HuH-7.5 (cell line): ENCODE measurements around the gene UBE2K.
"Not testable (repeated sequence)": the region's sequence is repeated elsewhere in the genome, so short reads cannot be mapped to it uniquely, and the experiment has no call there.

Experiments used
- DNase-seq: peaks from one replicate; pipeline ENCODE4 v3.0.0; 2011; ENCODE audit warnings: low spot score

Gene UBE2K

GRCh38 chr4:39730072-39730471, 32.1 kb downstream of the UBE2K start:
- DNase-seq, result no peak

GRCh38 chr4:39731908-39732307, 34.0 kb downstream of the UBE2K start:
- no peak for DNase-seq

GRCh38 chr4:39732728-39733127, 34.8 kb downstream of the UBE2K start:
- no peak for DNase-seq

- not testable (repeated sequence) for DNase-seq
Observed at GRCh38 chr4:39739591-39739990, 41.7 kb downstream of the UBE2K start.

GRCh38 chr4:39741401-39741800, 43.5 kb downstream of the UBE2K start:
- no peak for DNase-seq

- no peak for DNase-seq
Observed at GRCh38 chr4:39745920-39746319, 48.0 kb downstream of the UBE2K start.

- DNase-seq, result no peak
Observed at GRCh38 chr4:39750216-39750615, 52.3 kb downstream of the UBE2K start.

GRCh38 chr4:39754309-39754708, 56.4 kb downstream of the UBE2K start:
- no peak for DNase-seq

GRCh38 chr4:39756159-39756558, 58.2 kb downstream of the UBE2K start:
- DNase-seq, result no peak

GRCh38 chr4:39758176-39758575, 60.2 kb downstream of the UBE2K start:
- no peak for DNase-seq

GRCh38 chr4:39759569-39759968, 61.6 kb downstream of the UBE2K start:
- DNase-seq, result no peak

- DNase-seq, result no peak
Observed at GRCh38 chr4:39761005-39761667, 63.2 kb downstream of the UBE2K start.

- no peak for DNase-seq
Observed at GRCh38 chr4:39763714-39764572, 66.0 kb downstream of the UBE2K start.

GRCh38 chr4:39770005-39770404, 72.1 kb downstream of the UBE2K start:
- no peak for DNase-seq

GRCh38 chr4:39770471-39770870, 72.5 kb downstream of the UBE2K start:
- no peak for DNase-seq

GRCh38 chr4:39770969-39771724, 73.2 kb downstream of the UBE2K start:
- no peak for DNase-seq

GRCh38 chr4:39781988-39782387, 84.1 kb downstream of the UBE2K start:
- not testable (repeated sequence) for DNase-seq

- no peak for DNase-seq
Observed at GRCh38 chr4:39785083-39785482, 87.1 kb downstream of the UBE2K start.

GRCh38 chr4:39786838-39787237, 88.9 kb downstream of the UBE2K start:
- no peak for DNase-seq

- DNase-seq, result no peak
Observed at GRCh38 chr4:39792128-39792527, 94.2 kb downstream of the UBE2K start.

GRCh38 chr4:39792529-39792928, 94.6 kb downstream of the UBE2K start:
- DNase-seq, result no peak

- DNase-seq, result not testable (repeated sequence)
Observed at GRCh38 chr4:39792976-39793375, 95.0 kb downstream of the UBE2K start.

GRCh38 chr4:39802005-39802404, 104.1 kb downstream of the UBE2K start:
- DNase-seq, result no peak
